GM12878 (cell line): ENCODE results near the gene DIPK1A. TPM values are rescaled to one million over a fixed set of nuclear protein-coding genes. Genes with fewer than 3 reads are reported as not detected.

Experiments
- ATAC-seq: fragments of 200-7000 bp; cut with Tn5 transposase; 3 replicates; pipeline ENCODE4 v1.9.1; 2020; ENCODE audit warnings: mild to moderate bottlenecking, moderate library complexity
- BruUV-seq: library from RNA; stranded (reverse); fragments of 400-500 nt; replicated peaks from 2 replicates; lab custom pipeline; 2021; lab: Mats Ljungman, UMichigan
- CTCF ChIA-PET: fragments of 300-600 bp; sonication (Branson Sonifier 250); formaldehyde crosslinking; extraction: SDS; loops from one replicate; lab custom pipeline; 2021; ENCODE audit warnings: inconsistent platforms; lab: Yijun Ruan, JAX
- POLR2A ChIA-PET: fragments of 350-600 bp; formaldehyde crosslinking; extraction: SDS; loops from one replicate; lab custom pipeline; 2021; ENCODE audit warnings: inconsistent platforms; lab: Charles Lee
- RAD21 ChIA-PET: fragments of 300-600 bp; sonication (Branson Sonifier 250); formaldehyde crosslinking; loops from one replicate; lab custom pipeline; 2023; ENCODE audit warnings: antibody characterized with exemption; ENCODE audit not compliant: unreplicated experiment; lab: Charles Lee
- SMC1A ChIA-PET: fragments of 300-600 bp; sonication (Branson Sonifier 250); formaldehyde crosslinking; loops from one replicate; lab custom pipeline; 2023; ENCODE audit not compliant: unreplicated experiment, uncharacterized antibody; lab: Charles Lee
- DNase-seq: peaks from one replicate; pipeline ENCODE4 v3.0.0-alpha.2; 2011; ENCODE audit warnings: low read depth, low spot score
- FAIRE-seq: peaks from 3 replicates; lab custom pipeline; 2011; peaks lifted over from hg19 to GRCh38; lab: Jason Lieb, UNC
- H2AFZ ChIP-seq: 2 replicates; pipeline ENCODE4 v1.6.0; 2011; ENCODE audit warnings: low read depth, low read length, control low read depth; ENCODE audit not compliant: control insufficient read depth
- H3K27ac ChIP-seq: 2 replicates; pipeline ENCODE4 v1.5.1; 2011; ENCODE audit warnings: control low read depth; ENCODE audit not compliant: control insufficient read depth, insufficient read depth
- H3K27me3 ChIP-seq, 2 experiments: replicated peaks in 1 of 2; 2 replicates each; pipeline versions ENCODE4 v1.6.0 to v1.6.1; 2011; ENCODE audit warnings: low read length in 1 of 2; ENCODE audit not compliant: control insufficient read depth in 2 of 2, insufficient read depth in 2 of 2
- H3K36me3 ChIP-seq, 2 experiments: 2 replicates each; pipeline ENCODE4 v1.5.1; 2011; ENCODE audit warnings: low read length in 1 of 2; ENCODE audit not compliant: control insufficient read depth in 2 of 2, insufficient read depth in 2 of 2
- H3K4me1 ChIP-seq: 2 replicates; pipeline ENCODE4 v1.6.1; 2011; ENCODE audit warnings: mild to moderate bottlenecking, low read length, moderate library complexity, mixed read lengths; ENCODE audit not compliant: control insufficient read depth, insufficient read depth
- H3K4me2 ChIP-seq: 2 replicates; pipeline ENCODE4 v1.6.0; 2011; ENCODE audit warnings: control low read depth; ENCODE audit not compliant: control insufficient read depth, insufficient read depth
- H3K4me3 ChIP-seq: fragments of 200-600 bp; sonication (generic); 2 replicates; pipeline ENCODE4 v1.5.1; 2016
- H3K79me2 ChIP-seq: 2 replicates; pipeline ENCODE4 v1.6.0; 2011; ENCODE audit warnings: low read length; ENCODE audit not compliant: control insufficient read depth, insufficient read depth
- H3K9ac ChIP-seq: 2 replicates; pipeline ENCODE4 v1.8.0; 2011; ENCODE audit warnings: low read length, control low read depth, mixed read lengths; ENCODE audit not compliant: control insufficient read depth, insufficient read depth
- H3K9me3 ChIP-seq: replicated peaks from 3 replicates; pipeline ENCODE4 v1.5.1; 2011; ENCODE audit warnings: mild to moderate bottlenecking, low read length; ENCODE audit not compliant: control insufficient read depth, insufficient read depth
- H4K20me1 ChIP-seq: 2 replicates; pipeline ENCODE4 v1.6.0; 2011; ENCODE audit not compliant: control insufficient read depth, insufficient read depth
- BCLAF1 ChIP-seq: fragments of 450-650 bp; IDR thresholded peaks from 2 replicates; pipeline ENCODE4 v1.6.1; 2017; ENCODE audit warnings: antibody characterized with exemption, mild to moderate bottlenecking, moderate library complexity
- CUX1 ChIP-seq: IDR thresholded peaks from 2 replicates; pipeline ENCODE4 v1.6.1; 2012; ENCODE audit warnings: improper control_type of control experiment, low read depth, low read length; ENCODE audit not compliant: insufficient replicate concordance
- IKZF1 ChIP-seq: fragments of 450-650 bp; conservative IDR thresholded peaks from 2 replicates; pipeline ENCODE4 v1.6.1; 2017; ENCODE audit warnings: antibody characterized with exemption, mild to moderate bottlenecking
- MYB ChIP-seq: fragments of 150-350 bp; IDR thresholded peaks from 2 replicates; pipeline ENCODE4 v1.6.1; 2014; ENCODE audit warnings: mild to moderate bottlenecking, low read depth, low read length, borderline replicate concordance
- NKRF ChIP-seq: fragments of 450-650 bp; conservative IDR thresholded peaks from 2 replicates; pipeline ENCODE4 v1.6.1; 2017; ENCODE audit warnings: mild to moderate bottlenecking, moderate library complexity
- SMAD5 ChIP-seq: IDR thresholded peaks from 2 replicates; pipeline ENCODE4 v1.6.1; 2016; ENCODE audit warnings: antibody characterized with exemption, low read depth
- TCF12 ChIP-seq: IDR thresholded peaks from 2 replicates; pipeline ENCODE4 v1.6.1; 2011; ENCODE audit warnings: low read depth, mild to moderate bottlenecking, low read length
- YY1 ChIP-seq: IDR thresholded peaks from 2 replicates; pipeline ENCODE4 v1.6.1; 2011; ENCODE audit warnings: low read depth, mild to moderate bottlenecking, low read length
- ZBTB33 ChIP-seq: fragments of 450-650 bp; IDR thresholded peaks from 2 replicates; pipeline ENCODE4 v1.6.1; 2017; ENCODE audit warnings: mild to moderate bottlenecking
- WGBS: methylation state at CpG from one replicate; pipeline ENCODE4 v1.1.6; 2016; ENCODE audit warnings: low lambda C conversion rate; ENCODE audit not compliant: insufficient replicate concordance, insufficient coverage; ENCODE audit errors: missing lambda C conversion rate; 5-methylcytosine and 5-hydroxymethylcytosine counted together
- in situ Hi-C: fragments of 300-500 bp; cut with MboI; formaldehyde crosslinking; loops from 9 replicates; pipeline ENCODE4 v1.14.3; 2018; ENCODE audit warnings: mixed read lengths
- intact Hi-C: fragments of 100-400 bp; cut with micrococcal nuclease; formaldehyde crosslinking; loops from one replicate; pipeline ENCODE4 v1.14.2; 2022; ENCODE audit not compliant: unreplicated experiment
- polyA plus RNA-seq, 11 experiments: library from polyadenylated mRNA; depleted of rRNA in 4 of 11; unstranded in 6 of 11; stranded (reverse) in 5 of 11; fragments of >200 nt; fragmentation: Nextera tagmentation in 4 of 11; fragmentation: Illumina TruSeq in 1 of 11; extraction: Ambion mirVana in 4 of 11; extraction: Trizol in 1 of 11; gene quantifications; 1 replicate in 1 of 11; 2 replicates in 10 of 11; pipeline versions ENCODE4 v1.2.1 to v1.2.3, GENCODE V29; 2011 to 2016; ENCODE audit warnings: inconsistent platforms in 2 of 11, missing spikeins in 2 of 11, low read depth in 1 of 11
- total RNA-seq, 4 experiments: library from RNA; depleted of rRNA in 3 of 4; stranded (reverse); fragments of >200 nt in 3 of 4; fragmentation: Illumina TruSeq in 1 of 4; extraction: Trizol in 1 of 4; gene quantifications; 2 replicates each; pipeline versions ENCODE4 v1.2.1 to v1.2.3, GENCODE V29; 2013 to 2021

The DIPK1A gene
- total and polyA plus RNA-seq, 10 of the 15 experiments (the other 5 are each of a cell fraction or from before 2014, with no cell fraction given): 4.9 to 15.0 (median 9.7) TPM

GRCh38 chr1:93003981-93004380 lies 42.7 kb upstream of the DIPK1A start (continued):
- TF ChIP-seq NKRF: no peak
- TF ChIP-seq MYB: no peak
- no peak for TF ChIP-seq IKZF1
- no peak for TF ChIP-seq ZBTB33
- TF ChIP-seq YY1: no peak

GRCh38 chr1:93002781-93003180 lies 41.5 kb upstream of the DIPK1A start:
- Histone ChIP-seq H3K9me3 (no peaks in the 10 kb centered on the region), H3K4me3 (no peak overlapping the region), H3K79me2 (no peaks in the 10 kb centered on the region), H3K36me3 (no peaks in the 10 kb centered on the region), H3K27me3 (no peaks in the 10 kb centered on the region), H3K27ac (no peak overlapping the region), H4K20me1 (no peaks in the 10 kb centered on the region), H3K4me1 (peaks cover 6% of the 10 kb centered on the region), H3K4me2 (no peak overlapping the region), H3K9ac (no peak overlapping the region), H2AFZ (no peak overlapping the region)
- in situ Hi-C loops (no loop called here), intact Hi-C loops (no loop called here)
- POLR2A ChIA-PET: interaction anchor here (0.6 kb wide), 1 partner anchor 418 kb away, joined by 3 read pairs; no protein-coding TSS in a partner anchor
- ATAC-seq: no peak
- RAD21 ChIA-PET: interaction anchor here (0.8 to 1.0 kb wide), 2 partner anchors 41 to 143 kb away, joined by 3 read pairs; no protein-coding TSS in a partner anchor
- WGBS: 25% methylated on average over 2 of the region's 2 CpGs
- CTCF ChIA-PET: interaction anchor here (0.6 to 6.0 kb wide), 7 partner anchors 9 to 136 kb away, joined by 3 to 41 read pairs (median 3); no protein-coding TSS in a partner anchor
- no peak for FAIRE-seq
- DNase-seq: no peak
- SMC1A ChIA-PET: interaction anchor here (1.0 to 3.5 kb wide), 9 partner anchors 9 to 143 kb away, joined by 3 to 27 read pairs (median 4); no protein-coding TSS in a partner anchor
- BruUV-seq: no TSS peak
- TF ChIP-seq SMAD5 (no peak), BCLAF1 (no peak), CUX1 (no peak), TCF12 (no peak)
